Lower leg skin (tissue), 4 donors: ENCODE results near the gene POLR2I. TPM values are rescaled to one million over a fixed set of nuclear protein-coding genes. Genes with fewer than 3 reads are reported as not detected.
"Not testable (repeated sequence)": the region's sequence is repeated elsewhere in the genome, so short reads cannot be mapped to it uniquely, and the experiment has no call there.

Experiments used
- DNase-seq, 2 donors: peaks; one replicate each; pipeline ENCODE4 v3.0.0-alpha.2; 2019; ENCODE audit warnings: low spot score in 2 of 2
- H3K4me3 ChIP-seq: fragments of 200-600 bp; sonication (generic); 2 replicates; pipeline ENCODE4 v1.5.1; 2017; ENCODE audit warnings: mild to moderate bottlenecking, low read depth; ENCODE audit not compliant: poor library complexity, severe bottlenecking
- POLR2A ChIP-seq, 2 donors: fragments of 450-650 bp; IDR thresholded peaks; one replicate each; pipeline ENCODE4 v1.6.1; 2016 to 2017; ENCODE audit warnings: antibody characterized with exemption in 2 of 2, mild to moderate bottlenecking in 1 of 2, moderate library complexity in 1 of 2
- WGBS, 2 donors: methylation state at CpG; one replicate each; pipeline ENCODE4 v1.1.5; 2018; 5-methylcytosine and 5-hydroxymethylcytosine counted together
- intact Hi-C: fragments of 100-400 bp; cut with DNase I; formaldehyde crosslinking; loops from one replicate; pipeline ENCODE4 v1.15.0; 2023; ENCODE audit warnings: low total_unique reads
- total RNA-seq, 4 donors: library from RNA; depleted of rRNA; stranded (reverse); fragments of >200 nt; gene quantifications; one replicate each; pipeline ENCODE4 v1.1.0, GENCODE V29; 2016
- TF ChIP-seq, protein P1 (sequence below), 3 donors: fragments of 450-650 bp; IDR thresholded peaks; one replicate each; pipeline ENCODE4 v1.5.1; 2016; ENCODE audit warnings: antibody characterized with exemption in 3 of 3, mild to moderate bottlenecking in 3 of 3, moderate library complexity in 2 of 3

Gene POLR2I
- total RNA-seq, 4 donors from 2014 or later = 32.0 to 74.8 (median 57.5) TPM

- intact Hi-C loops = no loop called here
- 72 to 88% methylated on average over 7 of the region's 7 CpGs for WGBS, 2 donors
- no peak for DNase-seq
- no peak overlapping the region for H3K4me3 ChIP-seq
- TF ChIP-seq POLR2A (IDR thresholded peaks at IDR 0.05) = no peak
- TF ChIP-seq, protein P1, sequence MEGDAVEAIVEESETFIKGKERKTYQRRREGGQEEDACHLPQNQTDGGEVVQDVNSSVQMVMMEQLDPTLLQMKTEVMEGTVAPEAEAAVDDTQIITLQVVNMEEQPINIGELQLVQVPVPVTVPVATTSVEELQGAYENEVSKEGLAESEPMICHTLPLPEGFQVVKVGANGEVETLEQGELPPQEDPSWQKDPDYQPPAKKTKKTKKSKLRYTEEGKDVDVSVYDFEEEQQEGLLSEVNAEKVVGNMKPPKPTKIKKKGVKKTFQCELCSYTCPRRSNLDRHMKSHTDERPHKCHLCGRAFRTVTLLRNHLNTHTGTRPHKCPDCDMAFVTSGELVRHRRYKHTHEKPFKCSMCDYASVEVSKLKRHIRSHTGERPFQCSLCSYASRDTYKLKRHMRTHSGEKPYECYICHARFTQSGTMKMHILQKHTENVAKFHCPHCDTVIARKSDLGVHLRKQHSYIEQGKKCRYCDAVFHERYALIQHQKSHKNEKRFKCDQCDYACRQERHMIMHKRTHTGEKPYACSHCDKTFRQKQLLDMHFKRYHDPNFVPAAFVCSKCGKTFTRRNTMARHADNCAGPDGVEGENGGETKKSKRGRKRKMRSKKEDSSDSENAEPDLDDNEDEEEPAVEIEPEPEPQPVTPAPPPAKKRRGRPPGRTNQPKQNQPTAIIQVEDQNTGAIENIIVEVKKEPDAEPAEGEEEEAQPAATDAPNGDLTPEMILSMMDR (IDR thresholded peaks at IDR 0.05) = no peak
Measured at GRCh38 chr19:36081894-36082293, 32.8 kb downstream of the POLR2I start.

DNA sequence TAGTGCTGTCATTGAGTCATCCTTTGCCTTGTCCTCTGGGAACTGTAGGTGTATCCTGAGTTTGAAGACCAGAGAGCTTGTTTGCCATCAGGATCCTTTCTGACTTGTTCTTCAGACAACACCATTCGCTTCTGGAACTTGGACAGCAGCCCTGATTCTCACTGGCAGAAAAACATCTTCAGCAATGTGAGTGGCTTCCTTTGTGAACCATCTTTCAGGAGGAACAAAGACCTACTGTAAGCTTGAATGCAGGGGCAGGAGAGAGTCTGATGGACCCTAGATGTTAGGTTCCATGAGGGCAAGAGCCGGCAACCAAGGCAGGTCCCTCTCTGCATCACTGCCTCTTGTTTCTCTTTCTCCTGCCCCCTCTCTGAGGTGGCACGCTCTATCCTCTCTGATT is 33.3 kb downstream of the POLR2I start:
- DNase-seq = no peak
- H3K4me3 ChIP-seq = no peak overlapping the region
- intact Hi-C loops = no loop called here
- TF ChIP-seq, protein P1 (IDR thresholded peaks at IDR 0.05) = no peak
- TF ChIP-seq POLR2A (IDR thresholded peaks at IDR 0.05) = no peak
- WGBS, 2 donors = 71 to 86% methylated on average over 3 of the region's 3 CpGs

DNA sequence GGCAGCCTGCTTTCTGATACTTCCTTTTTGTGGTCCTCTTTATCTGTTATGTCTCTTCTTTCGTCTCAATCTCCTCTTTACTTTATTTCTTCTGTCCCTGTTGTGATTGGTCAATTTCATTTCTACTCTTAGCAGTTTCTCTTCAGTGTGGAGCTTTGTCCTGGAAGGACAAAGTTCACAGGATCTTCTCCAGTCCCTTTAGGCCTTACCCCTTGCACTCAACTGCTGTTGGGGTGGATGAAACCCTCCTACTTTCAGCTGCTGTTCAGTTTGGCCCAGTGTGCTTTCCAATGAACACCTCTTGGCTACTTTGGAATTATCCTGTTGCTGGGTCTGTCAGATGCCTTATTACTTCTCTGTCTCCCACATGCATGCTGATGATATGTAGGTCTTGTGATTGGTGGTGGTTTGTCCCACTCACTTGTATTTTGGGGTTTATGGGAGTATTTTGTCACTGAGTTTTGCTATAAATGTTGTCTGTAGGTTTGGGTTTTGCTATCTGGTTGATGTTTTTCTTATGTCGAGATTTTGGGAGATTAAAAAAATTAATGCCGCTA is 35.2 kb downstream of the POLR2I start:
- DNase-seq = no peak
- no peak overlapping the region for H3K4me3 ChIP-seq
- intact Hi-C loops = no loop called here
- TF ChIP-seq, protein P1 (IDR thresholded peaks at IDR 0.05) = no peak
- no peak for TF ChIP-seq POLR2A (IDR thresholded peaks at IDR 0.05)
- 94 to 96% methylated on average over 3 of the region's 3 CpGs for WGBS, 2 donors

DNA sequence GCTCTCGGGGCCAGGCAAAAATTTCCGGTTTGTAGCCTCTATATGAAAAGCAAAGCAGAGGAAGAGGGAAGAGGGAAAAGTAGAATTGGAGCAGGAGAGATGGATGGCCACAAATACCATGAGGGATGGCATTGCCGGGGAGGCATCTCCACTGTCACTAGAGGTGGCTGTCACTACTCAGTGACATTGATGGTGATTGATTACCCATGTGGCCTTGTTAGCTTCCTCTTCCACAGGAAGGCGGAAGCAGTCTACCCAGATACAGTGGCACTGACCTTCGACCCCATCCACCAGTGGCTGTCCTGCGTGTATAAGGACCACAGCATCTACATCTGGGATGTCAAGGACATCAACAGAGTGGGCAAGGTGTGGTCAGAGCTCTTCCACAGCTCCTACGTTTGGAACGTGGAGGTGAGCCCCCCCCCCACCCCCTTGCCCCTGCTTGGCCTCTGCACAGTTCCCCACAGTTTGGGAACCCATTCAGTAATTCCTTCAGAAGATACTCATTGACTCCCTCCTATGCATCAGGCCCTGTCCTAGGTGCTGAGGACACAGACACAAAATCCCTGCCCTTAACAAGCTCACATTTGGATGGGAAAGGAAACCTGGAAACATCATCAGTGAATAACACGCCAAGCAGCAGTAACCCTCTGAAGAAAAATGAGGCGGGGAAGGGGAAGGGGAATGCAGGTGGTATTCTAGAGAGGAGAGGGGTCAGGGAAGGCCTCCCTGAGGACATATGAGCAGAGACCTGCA is 41.4 kb downstream of the POLR2I start:
- intact Hi-C loops = no loop called here
- TF ChIP-seq, protein P1 (IDR thresholded peaks at IDR 0.05) = no peak
- TF ChIP-seq POLR2A (IDR thresholded peaks at IDR 0.05) = no peak
- 90 to 95% methylated on average over 10 of the region's 10 CpGs for WGBS, 2 donors
- DNase-seq = no peak
- no peak overlapping the region for H3K4me3 ChIP-seq

GRCh38 chr19:36072081-36072480 is 42.6 kb downstream of the POLR2I start:
- intact Hi-C loops = no loop called here
- DNase-seq = no peak
- no peak overlapping the region for H3K4me3 ChIP-seq
- 96 to 98% methylated on average over 8 of the region's 8 CpGs for WGBS, 2 donors
- TF ChIP-seq POLR2A (IDR thresholded peaks at IDR 0.05) = no peak
- TF ChIP-seq, protein P1 (IDR thresholded peaks at IDR 0.05) = no peak

GRCh38 chr19:36068810-36069499 is 45.7 kb downstream of the POLR2I start:
- intact Hi-C loops, DNase-seq, H3K4me3 ChIP-seq: not testable (repeated sequence)
- WGBS, 2 donors = 93% methylated on average over 45 of the region's 57 CpGs; no CpG with 5 or more reads in 1 of the 2 donors
